ENCODE measurements around the gene FPGS. TPM values are rescaled to one million over a fixed set of nuclear protein-coding genes. Genes with fewer than 3 reads are reported as not detected.

Gene FPGS
- total RNA-seq, 4 donors from 2014 or later: 31.4 to 144 (median 74.8) TPM

GRCh38 chr9:127770905-127771569 is 31.6 kb upstream of the FPGS start:
- Histone ChIP-seq H3K4me1 (peaks cover 0 to 34% (median 11%) of the 10 kb centered on the region in 4 donors), H3K27me3 (no peaks in the 10 kb centered on the region), H3K27ac (peak overlapping the region; percentile 62 to 81 (median 76)), H3K9me3 (no peaks in the 10 kb centered on the region), H3K36me3 (no peaks in the 10 kb centered on the region), H3K4me3 (peak overlapping the region in 3 of 4 donors; percentile 32 to 56 (median 42))
- TF ChIP-seq POLR2A (IDR thresholded peaks at IDR 0.05): peak; percentile 36
- no peak for TF ChIP-seq EP300 (IDR thresholded peaks at IDR 0.05; ENCODE audit: low read depth)
- TF ChIP-seq CTCF (IDR thresholded peaks at IDR 0.05): no peak
- TF ChIP-seq POLR2AphosphoS5 (IDR thresholded peaks at IDR 0.05): peak; percentile 27 to 58 (median 42)
- in situ Hi-C loops (cut with MboI; ENCODE audit: low pct_ligation_motif_present in 1 of 4, low pct_unique_long_range_greater_than_20kb in 1 of 4, low sequenced_read_pairs in 3 of 4) (no loop called here), intact Hi-C loops (cut with DNase I; ENCODE audit: low total_unique reads) (no loop called here)
- peak; percentile 99 for DNase-seq
- WGBS, 2 donors (ENCODE audit: low coverage in 1 of 2): 0% methylated on average over 32 of the region's 43 CpGs; no CpG with 5 or more reads in 1 of the 2 donors

GRCh38 chr9:127771570-127772189 is 31.0 kb upstream of the FPGS start:
- Histone ChIP-seq H3K27me3 (no peaks in the 10 kb centered on the region), H3K4me1 (peaks cover 0 to 34% (median 11%) of the 10 kb centered on the region in 4 donors), H3K27ac (peak overlapping the region in 3 of 4 donors; percentile 73 to 81 (median 78)), H3K36me3 (no peaks in the 10 kb centered on the region), H3K4me3 (peak overlapping the region in 3 of 4 donors; percentile 32 to 56 (median 42)), H3K9me3 (no peaks in the 10 kb centered on the region)
- 3 to 30% methylated on average over 2 to 19 of the region's 19 CpGs for WGBS, 2 donors (ENCODE audit: low coverage in 1 of 2)
- no peak for TF ChIP-seq CTCF (IDR thresholded peaks at IDR 0.05)
- no peak for TF ChIP-seq POLR2AphosphoS5 (IDR thresholded peaks at IDR 0.05)
- no peak for TF ChIP-seq EP300 (IDR thresholded peaks at IDR 0.05; ENCODE audit: low read depth)
- no peak for TF ChIP-seq POLR2A (IDR thresholded peaks at IDR 0.05)
- in situ Hi-C loops (cut with MboI; ENCODE audit: low pct_ligation_motif_present in 1 of 4, low pct_unique_long_range_greater_than_20kb in 1 of 4, low sequenced_read_pairs in 3 of 4): no loop called here
- DNase-seq: no peak
- intact Hi-C loops (cut with DNase I; ENCODE audit: low total_unique reads): no loop called here

DNA sequence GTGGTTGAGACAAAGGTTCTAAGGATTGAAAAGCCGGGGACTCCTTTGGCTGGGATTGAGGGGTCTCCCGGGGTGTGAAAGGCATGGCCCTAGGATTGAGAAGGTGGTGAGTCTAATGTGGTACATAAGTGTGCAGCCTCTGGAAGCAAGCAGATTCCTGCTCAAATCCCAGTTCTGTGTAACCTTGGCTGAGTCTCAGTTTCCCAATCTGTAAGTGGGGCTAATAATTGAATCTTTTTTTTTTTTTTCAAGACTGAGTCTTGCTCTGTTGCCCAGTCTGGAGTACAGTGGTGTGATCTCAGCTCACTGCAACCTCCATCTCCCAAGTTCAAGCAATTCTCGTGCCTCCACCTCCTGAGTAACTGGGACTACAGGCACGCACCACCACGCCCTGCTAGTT is 30.1 kb upstream of the FPGS start:
- Histone ChIP-seq H3K27me3 (no peaks in the 10 kb centered on the region), H3K4me1 (peaks cover 0 to 25% (median 11%) of the 10 kb centered on the region in 4 donors), H3K27ac (no peak overlapping the region), H3K9me3 (no peaks in the 10 kb centered on the region), H3K36me3 (no peaks in the 10 kb centered on the region), H3K4me3 (no peak overlapping the region)
- intact Hi-C loops (cut with DNase I; ENCODE audit: low total_unique reads) (no loop called here), in situ Hi-C loops (cut with MboI; ENCODE audit: low pct_ligation_motif_present in 1 of 4, low pct_unique_long_range_greater_than_20kb in 1 of 4, low sequenced_read_pairs in 3 of 4) (no loop called here)
- 77 to 83% methylated on average over 3 to 5 of the region's 5 CpGs for WGBS, 2 donors (ENCODE audit: low coverage in 1 of 2)
- TF ChIP-seq POLR2AphosphoS5 (IDR thresholded peaks at IDR 0.05): no peak
- TF ChIP-seq POLR2A (IDR thresholded peaks at IDR 0.05): no peak
- no peak for TF ChIP-seq CTCF (IDR thresholded peaks at IDR 0.05)
- no peak for TF ChIP-seq EP300 (IDR thresholded peaks at IDR 0.05; ENCODE audit: low read depth)
- no peak for DNase-seq

GRCh38 chr9:127773272-127773671 is 29.4 kb upstream of the FPGS start:
- no peak for TF ChIP-seq CTCF (IDR thresholded peaks at IDR 0.05)
- no peak for TF ChIP-seq POLR2A (IDR thresholded peaks at IDR 0.05)
- DNase-seq: no peak
- WGBS, 2 donors (ENCODE audit: low coverage in 1 of 2): 83 to 89% methylated on average over 1 to 3 of the region's 3 CpGs

More at GRCh38 chr9:127773272-127773671, 29.4 kb upstream of the FPGS start:
- no peak overlapping the region for H3K27ac ChIP-seq
- intact Hi-C loops (cut with DNase I; ENCODE audit: low total_unique reads): no loop called here
- no peaks in the 10 kb centered on the region for H3K27me3 ChIP-seq
- no peaks in the 10 kb centered on the region for H3K36me3 ChIP-seq
- H3K9me3 ChIP-seq: no peaks in the 10 kb centered on the region
- in situ Hi-C loops (cut with MboI; ENCODE audit: low pct_ligation_motif_present in 1 of 4, low pct_unique_long_range_greater_than_20kb in 1 of 4, low sequenced_read_pairs in 3 of 4): no loop called here
- no peak overlapping the region for H3K4me3 ChIP-seq
- peaks cover 0 to 20% (median 11%) of the 10 kb centered on the region in 4 donors for H3K4me1 ChIP-seq
